Activated CD4-positive, alpha-beta T cell treated with anti-CD3 and anti-CD28 coated beads, Interleukin-2, amount 50 U/mL, for 4 hours (primary cell): Measurements from ENCODE around the gene CNR2.
"Not testable (repeated sequence)": the region's sequence is repeated elsewhere in the genome, so short reads cannot be mapped to it uniquely, and the experiment has no call there.

Experiments
- DNase-seq, 2 experiments: peaks; one replicate each; pipeline ENCODE4 v3.0.0-alpha.2; 2020

The CNR2 gene

DNA sequence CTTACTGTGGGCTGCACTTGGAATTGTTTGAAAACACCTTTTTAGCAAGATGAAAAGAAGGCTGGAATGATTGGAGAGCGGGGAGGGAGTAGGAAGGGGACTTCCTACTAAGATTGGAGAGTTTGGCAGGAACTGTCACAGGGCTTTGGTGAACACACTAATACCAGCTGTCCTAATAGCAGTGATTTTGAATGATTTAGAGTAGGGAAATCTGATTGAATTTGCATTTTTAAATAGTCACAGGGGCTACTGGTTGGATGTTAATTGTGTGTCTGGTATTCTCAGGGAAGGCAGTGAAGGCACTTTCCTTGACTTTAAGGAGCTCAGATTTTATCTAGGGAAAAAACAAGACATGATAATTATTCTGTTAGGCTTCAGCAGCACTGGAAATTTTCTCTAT is 85.4 kb downstream of the CNR2 start:
- no peak for DNase-seq

DNA sequence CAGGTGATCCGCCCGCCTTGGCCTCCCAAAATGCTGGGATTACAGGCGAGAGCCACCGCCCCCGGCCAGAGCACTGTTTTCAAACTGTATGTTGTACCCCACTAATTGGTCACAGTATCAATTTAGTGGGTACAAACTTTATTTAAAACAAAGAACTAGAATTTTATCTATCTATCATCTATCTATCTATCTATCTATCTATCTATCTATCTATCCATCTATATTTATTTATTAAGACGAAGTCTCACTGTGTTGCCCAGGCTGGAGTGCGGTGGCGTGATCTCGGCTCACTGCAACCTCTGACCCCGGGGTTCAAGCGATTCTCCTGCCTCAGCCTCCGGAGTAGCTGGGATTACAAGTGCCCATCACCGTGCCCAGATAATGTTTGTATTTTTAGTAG is 86.6 kb downstream of the CNR2 start:
- not testable (repeated sequence) for DNase-seq

DNA sequence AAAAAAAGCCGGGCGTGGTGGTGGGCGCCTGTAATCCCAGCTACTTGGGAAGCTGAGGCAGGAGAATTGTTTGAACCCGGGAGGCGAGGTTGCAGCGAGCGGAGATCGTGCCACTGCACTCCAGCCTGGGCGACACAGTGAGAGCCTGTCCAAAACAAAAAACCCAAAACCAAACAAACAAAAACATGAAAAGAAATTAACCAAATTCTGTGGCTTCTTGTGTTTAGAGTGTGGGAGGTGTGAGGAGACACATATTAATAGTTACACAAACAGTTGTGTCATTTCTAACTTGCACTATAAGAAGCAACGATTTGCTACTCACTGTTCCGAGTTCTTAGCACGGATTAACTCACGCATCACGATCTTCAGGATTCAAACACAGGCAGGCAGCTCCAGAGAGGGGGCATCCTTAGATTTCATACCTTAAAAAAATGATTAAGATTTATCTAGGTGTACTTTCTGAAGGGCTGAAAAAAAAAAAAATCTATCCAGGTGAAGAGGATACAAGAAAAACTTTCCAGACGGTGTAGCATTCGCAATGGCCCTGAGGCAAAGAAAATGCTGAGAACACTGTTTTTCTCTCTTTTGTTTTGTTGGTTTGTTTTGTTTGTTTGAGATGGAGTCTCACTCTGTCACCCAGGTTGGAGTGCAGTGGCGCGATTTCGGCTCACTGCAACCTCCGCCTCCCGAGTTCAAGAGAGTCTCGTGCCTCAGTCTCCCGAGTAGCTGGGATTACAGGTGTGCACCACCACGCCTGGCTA is 87.2 kb downstream of the CNR2 start:
- no peak for DNase-seq

DNA sequence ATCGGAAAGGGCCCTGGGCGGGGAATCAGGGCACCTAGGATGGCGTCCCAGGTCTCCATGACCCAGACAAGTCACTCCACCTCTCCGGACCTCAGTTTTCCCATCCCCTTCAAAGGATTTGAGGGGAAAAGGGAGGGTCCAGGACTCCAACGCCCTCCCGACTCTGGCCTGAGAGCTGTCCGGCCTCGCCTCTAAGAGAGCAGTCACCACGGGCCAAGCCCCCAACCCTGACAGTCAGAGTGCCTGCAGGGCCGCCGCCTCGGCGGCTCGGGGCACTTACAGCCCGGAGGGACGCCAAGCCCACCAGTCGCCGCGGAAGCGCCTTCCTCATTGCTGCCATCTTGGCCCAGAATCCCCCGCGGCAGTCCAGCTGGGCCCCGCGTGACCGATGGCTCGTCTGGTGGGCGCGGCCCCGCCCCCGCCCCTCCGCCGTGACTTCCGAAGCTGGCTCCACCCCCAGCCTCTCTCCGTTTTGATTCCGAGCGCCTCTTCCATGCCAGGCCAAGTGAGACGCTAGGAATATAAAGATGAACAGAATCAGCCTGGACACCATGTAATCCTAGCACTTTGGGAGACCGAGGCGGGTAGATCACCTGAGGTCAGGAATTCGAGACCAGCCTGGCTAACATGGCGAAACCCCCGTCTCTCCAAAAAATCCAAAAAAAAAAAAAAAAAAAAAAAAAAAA is 87.9 kb downstream of the CNR2 start, which contains the start of gene HMGCL:
Gene HMGCL, minus strand, starts transcription at position 354 of the 686 bp plus-strand sequence. Its CDS starts 14 bp downstream, at position 340.
- peak; percentile 84 to 87 for DNase-seq

DNA sequence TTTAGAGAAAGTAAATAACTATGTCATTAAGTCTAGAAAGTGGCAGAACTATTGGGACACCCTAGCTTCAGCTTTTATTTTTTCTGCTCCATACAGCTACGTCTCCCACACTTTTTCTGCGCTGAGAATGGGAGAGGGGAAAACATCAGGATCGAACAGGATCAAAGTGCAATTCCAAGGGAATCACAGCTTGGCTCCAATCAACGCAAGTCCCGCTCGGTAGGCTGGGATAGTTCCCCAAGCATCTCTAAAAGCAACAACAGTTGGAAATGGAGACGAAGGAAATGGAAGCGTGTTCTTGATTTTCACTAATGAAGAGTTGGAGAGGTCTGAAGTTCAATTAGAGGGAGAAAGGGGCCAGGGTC is 88.5 kb downstream of the CNR2 start:
- no peak for DNase-seq

DNA sequence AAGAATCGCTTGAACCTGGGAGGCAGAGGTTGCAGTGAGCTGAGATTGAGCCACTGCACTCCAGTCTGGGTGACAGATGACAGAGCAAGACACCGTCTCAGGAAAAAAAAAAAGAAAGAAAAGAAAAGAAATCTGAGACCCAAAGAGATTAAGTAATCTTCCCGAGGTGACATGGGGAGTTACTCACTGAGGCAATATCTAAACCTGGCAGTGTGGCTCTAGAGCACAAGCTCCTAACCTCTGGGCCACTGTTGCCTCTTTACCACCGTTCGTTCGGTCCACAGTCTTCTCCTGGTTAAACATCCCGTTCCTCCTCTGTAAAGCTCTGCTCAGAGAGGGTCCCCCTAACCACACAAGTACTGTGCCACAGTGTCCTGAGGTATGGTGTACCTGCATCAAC is 89.4 kb downstream of the CNR2 start:
- DNase-seq, result no peak
